ENCODE measurements around the gene KRAS.
A peak's percentile ranks its signal among the peaks of the same experiment; 100 is the strongest.

- TF ChIP-seq CTCF (IDR thresholded peaks at IDR 0.05) (peak in 1 of 4 experiments; percentile 28), POLR2A (IDR thresholded peaks at IDR 0.05) (peak; percentile 68 to 92)
These were observed at the start of gene KRAS for GRCh38 chr12:25250744-25251730.
